ENCODE measurements around the gene ZRANB2. TPM values are rescaled to one million over a fixed set of nuclear protein-coding genes. Genes with fewer than 3 reads are reported as not detected.
A peak's percentile ranks its signal among the peaks of the same experiment; 100 is the strongest.

The ZRANB2 gene
- total and polyA plus RNA-seq, 12 donors, result 17.9 to 100.0 (median 50.8) TPM

GRCh38 chr1:71047635-71048607 is 32.9 kb downstream of the ZRANB2 start, which contains the start of gene PTGER3:
PTGER3 (minus strand) TSS chr1:71047816; CDS start chr1:71047577, 239 bp downstream.
- DNase-seq, result peak; percentile 48 to 81 (median 61)
- Histone ChIP-seq H3K4me3 (peak within 1 kb of the TSS in 2 of 4 donors; percentile 34 to 56), H3K27me3 (peaks cover 23% of the 10 kb centered on the region), H3K36me3 (replicated peaks in 1 of 2) (no peaks in the 10 kb centered on the region), H3K27ac (no peak within 1 kb of the TSS), H3K9me3 (replicated peaks in 1 of 3) (no peaks in the 10 kb centered on the region), H3K4me1 (replicated peaks in 1 of 2) (peaks cover 12 to 13% of the 10 kb centered on the region in 2 donors)
- TF ChIP-seq, protein P1, sequence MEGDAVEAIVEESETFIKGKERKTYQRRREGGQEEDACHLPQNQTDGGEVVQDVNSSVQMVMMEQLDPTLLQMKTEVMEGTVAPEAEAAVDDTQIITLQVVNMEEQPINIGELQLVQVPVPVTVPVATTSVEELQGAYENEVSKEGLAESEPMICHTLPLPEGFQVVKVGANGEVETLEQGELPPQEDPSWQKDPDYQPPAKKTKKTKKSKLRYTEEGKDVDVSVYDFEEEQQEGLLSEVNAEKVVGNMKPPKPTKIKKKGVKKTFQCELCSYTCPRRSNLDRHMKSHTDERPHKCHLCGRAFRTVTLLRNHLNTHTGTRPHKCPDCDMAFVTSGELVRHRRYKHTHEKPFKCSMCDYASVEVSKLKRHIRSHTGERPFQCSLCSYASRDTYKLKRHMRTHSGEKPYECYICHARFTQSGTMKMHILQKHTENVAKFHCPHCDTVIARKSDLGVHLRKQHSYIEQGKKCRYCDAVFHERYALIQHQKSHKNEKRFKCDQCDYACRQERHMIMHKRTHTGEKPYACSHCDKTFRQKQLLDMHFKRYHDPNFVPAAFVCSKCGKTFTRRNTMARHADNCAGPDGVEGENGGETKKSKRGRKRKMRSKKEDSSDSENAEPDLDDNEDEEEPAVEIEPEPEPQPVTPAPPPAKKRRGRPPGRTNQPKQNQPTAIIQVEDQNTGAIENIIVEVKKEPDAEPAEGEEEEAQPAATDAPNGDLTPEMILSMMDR (IDR thresholded peaks at IDR 0.05), result no peak
- TF ChIP-seq POLR2A (IDR thresholded peaks at IDR 0.05), result no peak
- intact Hi-C loops (cut with DNase I), result loop anchor here (5.0 to 10.0 kb wide), 2 partner anchors 183 to 361 kb away; no protein-coding TSS in a partner anchor
- 5 to 28% (median 6%) methylated on average over 11 to 56 of the region's 56 CpGs for WGBS, 4 donors

GRCh38 chr1:71046891-71047634 is 33.8 kb downstream of the ZRANB2 start:
- Histone ChIP-seq H3K27ac (no peak overlapping the region), H3K4me3 (peak overlapping the region in 2 of 4 donors; percentile 34 to 56), H3K36me3 (replicated peaks in 1 of 2) (no peaks in the 10 kb centered on the region), H3K4me1 (replicated peaks in 1 of 2) (peaks cover 12 to 13% of the 10 kb centered on the region in 2 donors), H3K27me3 (peaks cover 23% of the 10 kb centered on the region), H3K9me3 (replicated peaks in 1 of 3) (no peaks in the 10 kb centered on the region)
- DNase-seq, result peak in 1 of 7 donors; percentile 20
- WGBS, 4 donors, result 4 to 40% (median 5%) methylated on average over 1 to 73 of the region's 73 CpGs
- intact Hi-C loops (cut with DNase I), result loop anchor here (5.0 to 10.0 kb wide), 2 partner anchors 182 to 360 kb away; no protein-coding TSS in a partner anchor
- no peak for TF ChIP-seq POLR2A (IDR thresholded peaks at IDR 0.05)
- TF ChIP-seq, protein P1 (IDR thresholded peaks at IDR 0.05), result no peak

DNA sequence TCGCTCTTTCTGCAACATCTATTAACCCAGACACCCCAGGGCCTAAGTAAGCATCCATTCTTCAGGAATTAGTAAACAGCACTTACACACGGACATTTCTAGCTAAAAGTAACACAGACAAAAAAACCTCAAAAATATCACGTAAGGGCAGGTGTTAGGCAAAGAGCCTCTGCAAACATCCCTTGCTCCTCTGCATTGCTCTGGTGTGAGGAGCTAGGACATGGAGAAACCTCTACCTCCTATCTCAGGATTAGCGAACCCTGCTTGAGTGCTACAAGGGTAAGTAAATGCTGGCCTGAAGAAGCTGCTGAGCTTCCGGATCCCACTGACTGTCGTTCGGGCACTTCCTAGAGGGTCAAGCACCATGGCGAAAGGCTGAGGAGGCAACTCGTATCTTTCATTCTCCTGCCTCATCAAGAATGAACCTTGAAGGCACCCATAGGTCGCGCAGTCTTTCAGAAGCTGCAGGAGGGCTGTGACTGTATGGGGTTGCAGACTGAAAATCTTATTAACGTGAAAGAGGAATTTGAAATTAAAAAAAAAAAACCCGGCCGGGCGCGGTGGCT is 35.3 kb downstream of the ZRANB2 start:
- intact Hi-C loops (cut with DNase I), result loop anchor here (5.0 to 10.0 kb wide), 2 partner anchors 181 to 358 kb away; no protein-coding TSS in a partner anchor
- TF ChIP-seq, protein P1 (IDR thresholded peaks at IDR 0.05), result no peak
- TF ChIP-seq POLR2A (IDR thresholded peaks at IDR 0.05), result no peak
- DNase-seq, result no peak
- Histone ChIP-seq H3K27ac (no peak overlapping the region), H3K4me1 (replicated peaks in 1 of 2) (peaks cover 12 to 13% of the 10 kb centered on the region in 2 donors), H3K4me3 (no peak overlapping the region), H3K27me3 (peaks cover 23% of the 10 kb centered on the region), H3K36me3 (replicated peaks in 1 of 2) (no peaks in the 10 kb centered on the region), H3K9me3 (replicated peaks in 1 of 3) (no peaks in the 10 kb centered on the region)
- WGBS, 4 donors, result 75 to 92% (median 80%) methylated on average over 16 of the region's 16 CpGs
